Ascending aorta (tissue), 2 donors: Measurements from ENCODE around the gene CCDC12. TPM values are rescaled to one million over a fixed set of nuclear protein-coding genes. Genes with fewer than 3 reads are reported as not detected.

Source experiments
- DNase-seq, 2 donors: peaks; one replicate each; pipeline ENCODE4 v3.0.0-alpha.2; 2019; ENCODE audit warnings: low spot score in 2 of 2
- H3K27ac ChIP-seq, 2 donors: fragments of 200-600 bp; sonication (generic); one replicate each; pipeline ENCODE4 v1.5.1; 2016 to 2017; ENCODE audit warnings: mild to moderate bottlenecking in 1 of 2
- H3K27me3 ChIP-seq: fragments of 200-600 bp; sonication (generic); one replicate; pipeline ENCODE4 v1.5.1; 2017
- H3K36me3 ChIP-seq, 2 donors: fragments of 200-600 bp; sonication (generic); one replicate each; pipeline ENCODE4 v1.5.1; 2016
- H3K4me1 ChIP-seq, 2 donors: fragments of 200-600 bp; sonication (generic); one replicate each; pipeline ENCODE4 v1.5.1; 2016 to 2017; ENCODE audit warnings: mild to moderate bottlenecking in 1 of 2
- H3K4me3 ChIP-seq, 2 donors: fragments of 200-600 bp; sonication (generic); one replicate each; pipeline ENCODE4 v1.5.1; 2016 to 2017; ENCODE audit warnings: mild to moderate bottlenecking in 1 of 2
- H3K9me3 ChIP-seq, 2 donors: fragments of 200-600 bp; sonication (generic); one replicate each; pipeline ENCODE4 v1.5.1; 2016
- intact Hi-C: fragments of 100-400 bp; cut with DNase I; formaldehyde crosslinking; loops from one replicate; pipeline ENCODE4 v1.15.1; 2023
- total RNA-seq: library from RNA; depleted of rRNA; stranded (reverse); fragments of >200 nt; gene quantifications from one replicate; pipeline ENCODE4 v1.1.0, GENCODE V29; 2016
- TF ChIP-seq, protein P1 (sequence below), 3 experiments: fragments of 200-600 bp in 2 of 3; fragments of 450-650 bp in 1 of 3; sonication (generic) in 2 of 3; IDR thresholded peaks; one replicate each; pipeline ENCODE4 v1.5.1; 2016 to 2019; ENCODE audit warnings: antibody characterized with exemption in 3 of 3, mild to moderate bottlenecking in 1 of 3, moderate library complexity in 1 of 3

CCDC12 gene
- 34.3 TPM for total RNA-seq

DNA sequence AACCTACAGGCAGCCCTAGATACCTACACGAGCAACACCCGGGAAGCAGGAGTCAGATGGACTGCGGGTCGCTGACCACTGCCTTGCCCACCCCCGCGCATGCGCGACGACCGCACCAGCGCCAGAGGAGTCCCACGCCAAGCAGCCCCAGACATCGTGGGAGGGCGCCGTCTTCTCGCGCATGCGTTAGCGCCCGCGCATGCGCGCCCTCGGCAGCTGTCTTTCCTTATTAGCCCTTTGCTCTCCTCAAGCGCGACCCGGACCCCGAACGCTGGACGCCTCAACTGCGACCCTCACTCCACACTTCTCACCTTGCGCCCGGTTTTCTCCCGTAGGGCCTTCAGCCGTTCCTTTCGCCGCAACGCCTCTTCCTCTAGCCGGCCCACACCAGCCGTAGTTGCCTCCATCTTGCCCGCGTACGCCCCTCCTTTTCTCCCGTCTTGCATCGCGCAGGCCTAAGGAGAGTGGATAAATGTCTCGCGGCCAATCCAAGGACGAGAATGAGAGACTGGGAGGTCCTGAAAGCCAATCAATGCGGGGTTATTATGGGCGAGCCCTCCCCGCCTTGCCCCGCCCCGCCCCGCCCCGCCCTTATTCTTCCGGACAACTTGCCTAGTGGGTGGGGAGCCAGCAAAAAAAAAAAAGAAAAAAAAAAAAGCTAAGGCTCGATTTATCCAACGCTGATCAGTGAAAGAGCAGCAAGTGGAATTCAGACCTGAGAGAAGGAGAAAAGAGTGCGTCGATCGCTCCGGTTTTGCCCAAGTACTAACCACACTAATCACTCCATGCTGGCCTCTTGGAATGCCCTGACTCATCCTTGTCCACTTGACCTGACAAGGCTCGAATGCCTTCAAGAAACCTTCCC, at the start of gene CCDC12:
Gene CCDC12, minus strand, starts transcription at position 420 of the 865 bp plus-strand sequence. Its CDS starts 13 bp downstream, at position 407.
- Histone ChIP-seq H3K9me3 (no peaks in the 10 kb centered on the region), H3K4me1 (peaks cover 23 to 29% of the 10 kb centered on the region in 2 donors), H3K4me3 (peak within 1 kb of the TSS; percentile 60 to 83), H3K27ac (peak within 1 kb of the TSS; percentile 84 to 90), H3K36me3 (no peaks in the 10 kb centered on the region), H3K27me3 (no peaks in the 10 kb centered on the region)
- TF ChIP-seq, protein P1, sequence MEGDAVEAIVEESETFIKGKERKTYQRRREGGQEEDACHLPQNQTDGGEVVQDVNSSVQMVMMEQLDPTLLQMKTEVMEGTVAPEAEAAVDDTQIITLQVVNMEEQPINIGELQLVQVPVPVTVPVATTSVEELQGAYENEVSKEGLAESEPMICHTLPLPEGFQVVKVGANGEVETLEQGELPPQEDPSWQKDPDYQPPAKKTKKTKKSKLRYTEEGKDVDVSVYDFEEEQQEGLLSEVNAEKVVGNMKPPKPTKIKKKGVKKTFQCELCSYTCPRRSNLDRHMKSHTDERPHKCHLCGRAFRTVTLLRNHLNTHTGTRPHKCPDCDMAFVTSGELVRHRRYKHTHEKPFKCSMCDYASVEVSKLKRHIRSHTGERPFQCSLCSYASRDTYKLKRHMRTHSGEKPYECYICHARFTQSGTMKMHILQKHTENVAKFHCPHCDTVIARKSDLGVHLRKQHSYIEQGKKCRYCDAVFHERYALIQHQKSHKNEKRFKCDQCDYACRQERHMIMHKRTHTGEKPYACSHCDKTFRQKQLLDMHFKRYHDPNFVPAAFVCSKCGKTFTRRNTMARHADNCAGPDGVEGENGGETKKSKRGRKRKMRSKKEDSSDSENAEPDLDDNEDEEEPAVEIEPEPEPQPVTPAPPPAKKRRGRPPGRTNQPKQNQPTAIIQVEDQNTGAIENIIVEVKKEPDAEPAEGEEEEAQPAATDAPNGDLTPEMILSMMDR (IDR thresholded peaks at IDR 0.05), result no peak
- intact Hi-C loops, result loop anchor here (1.0 to 10.0 kb wide), 5 partner anchors 33 to 186 kb away; no protein-coding TSS in a partner anchor
- peak; percentile 94 to 98 for DNase-seq

DNA sequence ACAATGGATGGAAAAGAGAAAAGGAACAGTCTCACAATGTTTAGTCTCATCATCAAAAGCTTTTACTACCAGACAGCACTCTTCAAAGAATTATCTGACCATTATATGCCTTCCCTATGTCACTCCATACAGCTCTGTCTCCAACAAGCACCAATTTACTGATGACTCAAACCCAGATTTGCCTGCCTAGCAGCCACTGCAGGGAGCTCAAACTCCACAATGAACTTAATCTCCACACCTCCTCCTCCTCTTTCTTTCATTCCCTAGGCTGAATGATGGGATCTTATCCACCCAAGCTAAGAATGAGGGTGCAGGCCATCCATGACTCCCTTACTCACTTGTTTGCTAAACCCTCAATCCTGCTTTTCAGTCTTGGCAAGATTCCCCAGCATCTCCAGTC, 48.4 kb upstream of the CCDC12 start:
- no peaks in the 10 kb centered on the region for H3K36me3 ChIP-seq
- H3K4me3 ChIP-seq, result no peak overlapping the region
- no peak overlapping the region for H3K27ac ChIP-seq
- no peaks in the 10 kb centered on the region for H3K4me1 ChIP-seq
- DNase-seq, result no peak
- intact Hi-C loops, result no loop called here
- no peaks in the 10 kb centered on the region for H3K9me3 ChIP-seq
- H3K27me3 ChIP-seq, result no peaks in the 10 kb centered on the region
- TF ChIP-seq, protein P1 (IDR thresholded peaks at IDR 0.05), result no peak

DNA sequence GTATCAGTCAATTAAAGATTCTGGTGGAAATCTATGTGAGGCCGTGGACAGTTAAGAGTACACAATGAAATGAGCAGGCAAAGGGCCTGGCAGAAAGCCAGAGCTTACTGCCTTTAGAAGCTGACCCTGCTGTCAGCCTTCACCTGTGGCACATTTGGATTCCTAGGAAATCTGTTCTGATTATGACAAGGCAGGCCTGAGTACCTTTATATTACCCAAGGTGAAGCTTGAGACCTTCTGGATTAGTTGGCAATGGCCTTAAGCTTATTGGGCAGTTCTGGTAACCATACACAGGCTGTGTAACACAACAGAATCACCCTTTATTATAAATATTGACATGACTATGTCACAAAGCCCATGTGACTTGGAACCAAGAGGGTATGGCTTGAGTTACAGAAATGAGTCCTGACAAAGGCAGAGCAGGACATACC, 46.1 kb upstream of the CCDC12 start:
- Histone ChIP-seq H3K36me3 (peaks cover 14 to 20% of the 10 kb centered on the region in 2 donors), H3K4me3 (no peak overlapping the region), H3K27ac (no peak overlapping the region), H3K9me3 (no peaks in the 10 kb centered on the region), H3K27me3 (no peaks in the 10 kb centered on the region), H3K4me1 (no peaks in the 10 kb centered on the region)
- intact Hi-C loops, result no loop called here
- TF ChIP-seq, protein P1 (IDR thresholded peaks at IDR 0.05), result no peak
- DNase-seq, result no peak

DNA sequence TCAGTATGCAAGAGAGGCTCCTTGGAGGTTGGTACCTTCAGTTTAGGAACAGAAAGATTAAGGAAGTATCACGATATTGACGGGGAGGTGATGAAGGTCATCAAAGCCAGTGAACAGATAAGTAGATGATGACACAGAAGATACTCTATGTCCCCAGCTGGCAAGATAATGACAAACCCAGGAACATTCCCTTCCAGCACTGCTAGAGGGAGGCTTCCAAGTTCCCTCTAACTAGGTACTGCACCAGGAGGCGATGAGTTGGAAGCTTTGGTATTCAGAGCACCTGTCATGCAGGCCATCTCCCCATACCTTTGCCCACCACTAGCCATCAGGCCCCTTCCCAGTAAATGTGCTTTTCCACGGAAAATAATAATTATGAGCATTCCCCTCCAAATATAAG, 43.8 kb upstream of the CCDC12 start:
- Histone ChIP-seq H3K4me1 (no peaks in the 10 kb centered on the region), H3K9me3 (no peaks in the 10 kb centered on the region), H3K36me3 (peaks cover 36 to 43% of the 10 kb centered on the region in 2 donors), H3K27ac (no peak overlapping the region), H3K27me3 (no peaks in the 10 kb centered on the region), H3K4me3 (no peak overlapping the region)
- no peak for DNase-seq
- intact Hi-C loops, result no loop called here
- TF ChIP-seq, protein P1 (IDR thresholded peaks at IDR 0.05), result no peak

DNA sequence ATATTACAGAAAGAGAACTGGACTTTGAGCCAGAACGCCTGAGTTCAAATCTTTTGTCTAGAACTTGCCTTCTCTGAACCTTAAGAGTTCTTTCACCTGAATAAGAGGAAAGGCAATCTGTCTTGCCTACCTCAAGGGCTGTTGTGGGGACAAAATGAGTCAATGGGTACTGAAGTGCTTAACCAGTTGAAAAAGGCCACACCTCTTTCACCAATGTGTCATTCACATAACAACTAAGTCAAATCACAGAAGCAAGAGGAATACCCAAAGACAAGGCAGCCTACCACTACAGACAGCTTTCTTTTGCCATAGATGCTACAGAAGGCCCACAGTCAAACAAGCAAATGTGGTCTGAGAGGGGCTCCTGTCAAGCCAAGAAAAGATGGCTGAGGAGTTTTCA, 42.7 kb upstream of the CCDC12 start:
- no peaks in the 10 kb centered on the region for H3K9me3 ChIP-seq
- H3K4me3 ChIP-seq, result no peak overlapping the region
- DNase-seq, result no peak
- no peak overlapping the region for H3K27ac ChIP-seq
- no peaks in the 10 kb centered on the region for H3K4me1 ChIP-seq
- intact Hi-C loops, result no loop called here
- H3K27me3 ChIP-seq, result no peaks in the 10 kb centered on the region
- TF ChIP-seq, protein P1 (IDR thresholded peaks at IDR 0.05), result no peak
- H3K36me3 ChIP-seq, result peaks cover 36 to 51% of the 10 kb centered on the region in 2 donors
